NCI-H69 (cell line): Measurements from ENCODE around the gene BANF1.
"Not testable (repeated sequence)": the region's sequence is repeated elsewhere in the genome, so short reads cannot be mapped to it uniquely, and the experiment has no call there.

Experiments
- DNase-seq: peaks from one replicate; lab custom pipeline; 2025; lab: John Stamatoyannopoulos, UW

BANF1 gene

DNA sequence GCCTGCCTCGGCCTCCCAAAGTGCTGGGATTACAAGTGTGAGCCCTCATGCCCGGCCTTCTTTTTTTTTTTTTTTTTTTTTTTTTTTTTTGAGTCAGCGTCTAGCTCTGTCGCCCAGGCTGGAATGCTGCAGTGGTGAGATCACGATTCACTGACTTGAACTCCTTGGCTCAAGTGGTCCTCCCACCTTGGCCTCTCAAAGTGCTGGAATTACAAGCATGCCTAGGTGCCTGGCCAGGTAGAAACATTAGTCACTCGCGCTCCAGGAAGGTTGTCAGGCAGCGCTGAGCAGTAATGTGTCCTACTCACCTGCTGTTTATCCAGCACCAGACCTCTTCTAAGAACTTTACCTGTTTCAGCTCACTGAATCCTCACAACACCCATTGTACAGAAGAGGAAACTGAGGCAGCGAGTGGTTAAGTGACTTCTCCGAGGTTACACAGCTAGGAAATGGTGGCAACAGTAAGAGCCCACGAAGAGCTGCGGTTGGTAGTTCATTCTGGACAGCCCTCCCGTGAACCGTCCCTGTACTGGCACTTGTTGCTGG, 9.0 kb downstream of the BANF1 start:
- no peak for DNase-seq

DNA sequence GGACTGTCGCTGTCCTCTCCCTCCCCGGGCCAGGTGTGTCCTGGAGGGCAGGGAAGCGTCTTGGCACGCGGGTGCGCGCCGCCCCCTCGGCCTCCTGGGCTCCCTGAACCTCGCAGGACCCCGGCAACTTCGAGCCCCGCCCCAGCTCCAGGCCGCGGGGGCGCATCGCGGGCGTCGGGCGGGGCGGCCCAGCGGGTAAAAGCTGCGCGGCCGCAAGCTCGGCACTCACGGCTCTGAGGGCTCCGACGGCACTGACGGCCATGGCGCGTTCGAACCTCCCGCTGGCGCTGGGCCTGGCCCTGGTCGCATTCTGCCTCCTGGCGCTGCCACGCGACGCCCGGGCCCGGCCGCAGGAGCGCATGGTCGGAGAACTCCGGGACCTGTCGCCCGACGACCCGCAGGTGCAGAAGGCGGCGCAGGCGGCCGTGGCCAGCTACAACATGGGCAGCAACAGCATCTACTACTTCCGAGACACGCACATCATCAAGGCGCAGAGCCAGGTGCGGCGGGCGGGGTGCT, 9.5 kb downstream of the BANF1 start, which contains the start of gene CST6:
Gene CST6, plus strand, starts transcription at position 224 of the 519 bp plus-strand sequence. Its CDS starts 37 bp downstream, at position 261.
- peak; percentile 44 for DNase-seq

GRCh38 chr11:66012371-66012945, 10.2 kb downstream of the BANF1 start:
- no peak for DNase-seq

DNA sequence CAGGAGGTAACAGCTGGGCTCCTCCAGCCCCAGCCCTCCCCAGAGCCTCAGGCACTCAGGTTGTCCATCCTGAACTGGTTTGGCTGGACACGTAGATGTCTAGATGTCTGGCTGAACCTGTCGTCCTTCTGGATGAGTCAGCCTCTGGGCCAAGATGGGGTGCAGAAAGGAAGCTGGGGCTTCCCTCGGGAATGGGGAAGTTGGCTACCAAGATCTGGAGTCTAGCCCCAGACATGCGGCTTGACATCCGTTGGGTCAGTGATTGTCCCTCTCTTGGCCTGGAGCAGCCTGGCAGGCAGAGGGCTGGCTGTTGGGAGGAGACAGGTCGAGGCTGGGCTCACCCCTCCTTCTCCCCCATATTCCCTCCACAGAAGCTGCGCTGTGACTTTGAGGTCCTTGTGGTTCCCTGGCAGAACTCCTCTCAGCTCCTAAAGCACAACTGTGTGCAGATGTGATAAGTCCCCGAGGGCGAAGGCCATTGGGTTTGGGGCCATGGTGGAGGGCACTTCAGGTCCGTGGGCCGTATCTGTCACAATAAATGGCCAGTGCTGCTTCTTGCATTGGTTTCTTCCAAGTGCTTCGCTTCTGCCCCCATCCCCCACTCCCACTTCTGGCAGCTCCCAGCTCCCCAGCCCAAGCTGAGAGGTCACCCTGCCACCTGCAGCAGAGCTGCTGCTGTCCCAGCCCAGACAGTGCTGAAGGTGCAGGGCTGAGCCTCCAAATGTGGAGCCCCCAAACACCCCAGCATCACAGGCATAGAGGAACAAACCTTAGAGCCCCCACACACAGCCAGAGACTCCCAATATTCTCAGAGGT, 10.9 kb downstream of the BANF1 start:
- no peak for DNase-seq

DNA sequence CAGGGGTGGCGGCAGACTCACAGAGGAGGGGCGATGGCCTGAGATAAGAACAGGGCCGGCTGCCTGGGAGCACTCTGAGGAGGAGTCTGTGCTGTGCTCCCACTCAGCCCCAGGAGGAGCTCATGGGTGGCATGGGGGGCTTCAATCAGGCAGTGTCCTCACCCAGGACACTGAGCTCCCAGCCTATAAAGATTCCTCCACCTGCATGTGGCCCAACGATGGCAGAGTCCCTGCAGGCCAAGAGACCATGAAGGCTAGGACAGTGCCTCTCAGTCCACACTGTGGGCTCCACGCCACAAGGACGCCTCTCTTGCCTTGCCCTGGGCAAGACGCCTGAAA, 11.4 kb downstream of the BANF1 start:
- DNase-seq: no peak

DNA sequence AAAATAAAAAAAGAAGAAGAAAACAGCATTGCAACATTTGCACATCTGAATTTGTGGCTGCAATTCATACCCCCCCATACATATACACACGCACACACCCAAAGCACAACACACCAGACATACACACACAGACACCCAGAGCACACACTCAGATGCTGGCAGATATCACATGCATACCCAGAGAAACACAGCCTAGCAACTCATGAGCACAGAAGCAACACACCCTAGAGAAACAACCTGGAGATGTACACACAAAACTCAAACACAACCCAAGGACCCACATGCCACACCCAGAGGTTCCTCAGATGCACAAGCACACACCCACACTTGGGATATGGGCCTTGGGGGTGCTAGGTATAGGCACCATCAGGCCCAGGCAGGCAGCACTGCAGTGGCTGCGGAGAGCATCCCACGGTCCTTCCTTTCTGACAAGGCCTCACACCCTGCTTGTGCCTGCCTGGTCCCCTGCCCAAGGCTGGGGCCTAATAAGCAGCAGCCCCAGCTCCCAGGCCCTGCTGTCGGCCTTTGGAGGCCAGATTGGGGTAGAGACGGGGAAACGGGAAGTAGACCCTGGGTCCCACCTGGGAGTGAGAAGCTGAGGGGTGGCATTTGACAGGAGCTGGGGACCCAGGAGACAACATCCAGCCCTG, 12.6 kb downstream of the BANF1 start:
- no peak for DNase-seq

DNA sequence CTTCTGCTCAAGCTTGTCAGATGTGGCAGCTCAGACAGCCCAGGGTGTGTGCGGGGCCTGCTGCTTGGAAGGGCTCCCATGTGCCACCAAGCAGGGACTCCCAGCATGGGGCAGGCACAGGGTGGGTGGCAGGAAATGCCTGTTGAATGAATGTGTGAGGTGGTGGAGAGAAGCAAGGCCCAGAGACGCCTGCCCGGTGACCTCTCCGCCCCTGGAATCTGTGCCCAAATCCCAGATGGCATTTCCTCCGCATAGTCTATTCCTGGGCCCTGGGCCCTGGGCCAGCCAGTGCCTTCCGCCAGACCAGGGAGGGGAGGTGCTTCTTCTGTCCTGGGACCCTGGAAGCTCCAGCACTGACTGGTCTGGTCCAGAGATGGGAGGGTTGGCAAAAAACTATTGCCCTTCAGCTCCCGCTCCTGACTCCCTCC, 13.2 kb downstream of the BANF1 start:
- no peak for DNase-seq

- DNase-seq: no peak
These were observed 13.9 kb downstream of the BANF1 start for GRCh38 chr11:66015936-66016792.

DNA sequence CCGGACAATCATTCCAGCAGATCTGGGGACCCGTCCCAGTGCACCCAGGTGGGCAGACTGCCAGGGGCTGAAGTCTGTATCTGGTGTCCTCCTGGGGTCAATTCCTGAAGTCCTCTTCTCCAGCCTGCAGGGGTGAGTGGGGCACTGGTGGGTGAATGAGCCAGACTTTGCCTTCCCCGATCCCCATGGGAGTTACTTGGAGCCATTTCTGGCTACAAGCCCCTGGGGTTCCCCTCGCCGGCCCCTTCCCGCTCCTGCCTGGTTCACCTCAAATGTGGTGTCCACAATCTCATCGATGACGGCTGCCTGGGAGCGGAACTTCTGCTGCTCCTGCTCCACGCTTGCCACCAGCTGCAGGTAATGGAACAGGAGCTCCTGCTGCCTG, 14.5 kb downstream of the BANF1 start:
- DNase-seq: no peak

DNA sequence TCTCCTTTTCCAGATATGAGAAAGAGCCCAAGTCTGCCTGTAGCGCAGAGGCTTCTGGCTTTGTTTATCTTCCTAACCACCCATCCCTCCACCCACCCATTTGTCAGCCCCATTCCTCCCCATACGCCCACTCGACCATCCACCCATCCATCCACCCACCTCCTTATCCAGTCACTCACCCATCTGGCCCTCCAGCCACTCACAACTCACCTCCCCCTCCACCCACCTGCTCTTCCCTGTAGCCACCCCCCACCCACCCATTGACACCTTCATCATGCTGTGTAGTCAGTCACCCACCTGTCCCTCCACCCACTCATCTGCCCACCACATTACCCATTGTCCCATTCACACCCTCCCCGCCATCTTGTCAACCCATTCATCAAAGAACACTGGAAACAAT, 15.0 kb downstream of the BANF1 start:
- DNase-seq: peak; percentile 37

GRCh38 chr11:66020212-66020611, 17.9 kb downstream of the BANF1 start:
- DNase-seq: no peak

GRCh38 chr11:66020618-66021357, 18.5 kb downstream of the BANF1 start:
- no peak for DNase-seq

DNA sequence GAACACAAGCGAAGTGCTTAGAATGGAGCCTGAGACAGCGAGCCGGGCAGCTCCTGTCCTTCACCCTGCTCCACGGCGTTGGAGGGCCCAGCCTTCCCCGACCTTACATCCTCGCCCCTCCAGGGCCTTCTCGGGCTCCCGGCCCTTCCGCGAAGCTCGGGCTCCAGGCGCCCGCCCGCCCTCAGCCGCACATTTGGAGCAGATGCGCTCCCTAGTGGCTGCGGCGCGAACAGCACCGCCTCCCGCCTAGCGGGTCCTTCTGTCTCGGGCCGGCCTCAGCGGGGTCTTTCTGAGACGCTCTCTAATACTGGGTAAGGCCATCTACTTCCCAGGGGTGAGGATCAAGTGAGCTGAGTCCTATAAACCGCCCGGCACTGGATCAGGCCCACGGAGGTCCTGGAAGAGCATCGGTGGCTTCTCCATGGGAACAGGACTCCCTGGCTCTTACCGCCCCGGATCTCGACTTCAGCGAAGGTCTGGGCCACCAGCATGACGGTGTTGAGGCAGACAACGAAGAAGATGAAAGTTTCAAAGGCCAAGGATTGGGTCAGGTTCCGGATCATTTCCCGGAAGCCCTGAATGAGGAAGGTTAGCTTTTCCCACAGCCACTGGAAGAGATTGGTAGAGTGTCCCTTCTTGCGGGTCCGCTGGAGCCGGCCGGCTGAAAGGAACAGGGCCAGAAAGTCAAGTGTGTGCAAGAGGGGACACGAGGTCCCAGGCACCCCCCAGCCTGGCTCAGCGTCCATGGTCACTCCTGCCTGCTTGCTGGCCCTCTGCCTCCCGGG, 20.3 kb downstream of the BANF1 start:
- peak; percentile 78 for DNase-seq

DNA sequence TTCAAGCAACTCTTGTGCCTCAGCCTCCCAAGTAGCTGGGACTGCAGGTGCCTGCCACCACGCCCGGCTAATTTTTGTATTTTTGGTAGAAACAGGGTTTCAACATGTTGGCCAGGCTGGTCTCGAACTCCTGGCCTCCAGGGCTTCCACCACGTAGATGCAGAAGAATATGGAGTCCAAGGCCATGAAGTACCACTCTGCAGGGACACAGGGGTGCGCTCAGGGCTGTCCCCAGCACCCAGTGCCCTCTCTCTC, 20.8 kb downstream of the BANF1 start:
- DNase-seq: not testable (repeated sequence)

DNA sequence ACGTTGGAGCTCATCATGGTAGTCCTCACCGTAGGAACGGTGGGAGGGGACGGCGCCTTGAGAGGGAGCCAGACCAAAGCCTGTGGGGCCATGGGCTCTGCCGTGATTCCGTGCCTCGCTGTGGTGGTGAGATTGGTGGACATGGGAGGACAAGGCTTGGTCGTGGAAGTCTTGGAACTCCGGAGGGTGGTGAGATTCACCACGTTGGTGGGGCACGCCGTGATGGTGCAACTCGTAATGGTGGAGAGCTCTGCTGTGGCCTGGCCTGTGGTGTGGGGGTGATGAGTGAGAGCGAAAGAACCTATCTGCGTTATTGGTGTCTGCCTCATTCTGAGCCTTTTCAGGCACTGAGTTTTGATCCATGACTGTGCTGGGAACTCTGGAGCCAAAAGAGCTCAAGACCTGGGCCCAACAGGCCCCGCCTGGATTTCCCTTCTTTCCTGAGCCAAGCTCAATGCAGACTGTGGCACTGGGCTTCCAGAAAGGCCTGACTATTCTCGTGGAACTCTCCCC, 23.8 kb downstream of the BANF1 start, which contains the start of gene CATSPER1:
Gene CATSPER1, minus strand, starts transcription at position 463 of the 513 bp plus-strand sequence. Its CDS starts 100 bp downstream, at position 363.
- no peak for DNase-seq

DNA sequence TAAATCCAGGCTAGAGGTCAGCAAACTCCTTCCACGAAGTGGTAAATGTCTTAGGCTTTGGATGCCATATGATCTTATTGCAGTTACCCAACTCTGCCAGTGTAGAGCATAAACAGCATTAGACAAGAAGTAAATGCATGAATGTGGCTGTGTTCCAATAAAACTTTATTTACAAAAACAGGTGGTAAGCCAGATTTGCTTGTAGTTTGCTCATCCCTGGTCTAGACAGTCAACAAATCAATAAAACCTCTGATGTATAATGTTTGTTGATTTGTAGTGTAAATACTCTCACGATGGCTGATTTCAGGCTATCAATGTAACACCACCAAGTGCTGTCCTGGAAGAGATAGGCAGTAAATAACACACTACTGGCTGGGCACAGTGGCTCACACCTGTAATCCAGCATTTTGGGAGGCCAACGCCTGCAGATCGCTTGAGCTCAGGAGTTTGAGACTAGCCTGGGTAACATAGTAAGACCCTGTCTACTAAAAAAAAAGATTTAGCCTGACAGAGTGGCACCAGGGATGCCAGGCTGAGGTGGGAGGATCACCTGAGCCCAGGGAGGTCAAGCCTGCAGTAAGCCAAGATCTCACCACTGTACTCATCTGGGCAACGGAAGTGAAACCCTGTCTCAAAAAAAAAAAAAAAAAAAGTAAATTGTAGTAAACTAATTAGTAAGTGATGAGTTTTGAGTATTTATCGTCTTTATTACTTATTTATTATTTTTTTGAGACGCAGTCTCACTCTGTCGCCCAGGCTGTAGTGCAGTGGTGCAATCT, 30.8 kb downstream of the BANF1 start:
- DNase-seq: no peak

DNA sequence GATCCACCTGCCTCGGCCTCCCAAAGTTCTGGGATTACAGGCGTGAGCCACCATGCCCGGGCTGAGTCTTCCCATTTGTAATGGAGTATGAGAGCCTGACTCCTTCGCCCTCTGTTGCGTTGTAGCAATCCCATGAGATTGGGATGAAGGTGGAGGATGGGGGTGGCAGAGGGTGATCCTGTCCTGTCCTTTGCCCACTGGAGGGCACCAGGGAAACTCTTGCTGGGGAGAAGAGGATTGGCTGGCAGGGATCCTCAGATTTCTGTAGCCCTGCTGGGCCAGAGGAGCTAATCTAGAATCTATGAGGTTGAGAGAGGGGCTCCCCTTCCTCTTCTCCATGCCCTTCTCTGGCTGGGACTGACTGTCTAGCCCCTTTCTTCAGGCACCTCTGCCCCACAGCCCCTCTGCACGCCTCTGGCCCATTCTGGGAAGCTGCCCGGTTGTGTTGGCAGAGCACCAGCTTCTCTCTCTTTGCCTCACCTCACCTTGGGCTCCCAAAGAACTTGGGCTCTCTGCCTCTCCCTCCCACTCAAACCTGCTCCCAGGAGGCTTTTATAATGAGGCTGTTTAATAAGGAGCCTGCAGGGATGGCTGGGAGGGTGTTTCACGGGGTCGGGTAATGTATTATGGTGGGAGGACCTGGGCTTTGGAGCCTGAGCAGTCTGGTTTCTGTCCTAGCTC, 33.5 kb downstream of the BANF1 start:
- DNase-seq: peak; percentile 47

- DNase-seq: no peak
These were observed 34.0 kb downstream of the BANF1 start for GRCh38 chr11:66036334-66036710.

DNA sequence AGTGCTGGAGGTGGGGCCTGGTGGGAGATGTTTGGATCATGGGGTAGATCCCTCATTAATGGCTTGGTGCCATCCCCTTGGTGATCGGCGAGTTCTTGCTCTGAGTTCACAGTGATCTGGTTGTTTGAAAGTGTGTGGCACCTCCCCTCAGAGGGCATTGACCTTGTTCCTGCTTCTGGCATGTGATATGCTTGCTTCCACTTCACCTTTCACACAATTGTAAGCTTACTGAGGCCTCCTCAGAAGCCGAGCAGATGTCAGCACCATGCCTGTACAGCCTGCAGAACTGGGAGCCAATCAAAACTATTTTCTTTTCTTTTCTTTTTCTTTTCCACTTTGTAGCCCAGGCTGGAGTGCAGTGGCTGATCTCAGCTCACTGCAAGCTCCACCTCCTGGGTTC, 35.0 kb downstream of the BANF1 start:
- no peak for DNase-seq
